GM15510 (cell line): ENCODE measurements around the gene ULBP2.

ENCODE experiments used
- POLR2A ChIP-seq: IDR thresholded peaks from 3 replicates; pipeline ENCODE4 v1.6.1; 2011; ENCODE audit warnings: borderline replicate concordance; ENCODE audit not compliant: insufficient read length; ENCODE audit errors: extremely low read depth

Gene ULBP2

DNA sequence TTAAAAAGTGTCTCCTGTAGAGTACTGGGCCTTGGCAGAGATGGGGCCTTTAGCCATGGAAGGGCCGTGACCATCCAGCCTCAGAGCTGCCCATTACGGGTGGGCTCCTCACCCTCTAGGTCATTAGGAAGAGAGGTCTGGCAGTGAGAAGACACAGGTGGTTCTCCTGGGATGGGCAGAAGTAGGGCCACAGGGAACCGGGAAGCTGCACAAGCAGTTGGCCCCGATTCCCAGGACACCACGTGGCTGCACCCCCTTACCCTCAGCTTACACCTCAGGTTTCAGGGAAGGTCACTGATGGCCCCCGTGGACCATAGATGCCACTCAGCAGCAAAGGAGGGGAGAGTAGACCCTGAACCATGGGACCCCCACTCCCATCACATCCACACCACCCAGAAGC, 20.5 kb upstream of the ULBP2 start:
- TF ChIP-seq POLR2A, result no peak

GRCh38 chr6:149922642-149923326, 19.0 kb upstream of the ULBP2 start, which contains the start of gene RAET1G:
Gene RAET1G (minus strand): TSS chr6:149923121. CDS start chr6:149923010, 111 bp downstream.
- TF ChIP-seq POLR2A, result no peak

DNA sequence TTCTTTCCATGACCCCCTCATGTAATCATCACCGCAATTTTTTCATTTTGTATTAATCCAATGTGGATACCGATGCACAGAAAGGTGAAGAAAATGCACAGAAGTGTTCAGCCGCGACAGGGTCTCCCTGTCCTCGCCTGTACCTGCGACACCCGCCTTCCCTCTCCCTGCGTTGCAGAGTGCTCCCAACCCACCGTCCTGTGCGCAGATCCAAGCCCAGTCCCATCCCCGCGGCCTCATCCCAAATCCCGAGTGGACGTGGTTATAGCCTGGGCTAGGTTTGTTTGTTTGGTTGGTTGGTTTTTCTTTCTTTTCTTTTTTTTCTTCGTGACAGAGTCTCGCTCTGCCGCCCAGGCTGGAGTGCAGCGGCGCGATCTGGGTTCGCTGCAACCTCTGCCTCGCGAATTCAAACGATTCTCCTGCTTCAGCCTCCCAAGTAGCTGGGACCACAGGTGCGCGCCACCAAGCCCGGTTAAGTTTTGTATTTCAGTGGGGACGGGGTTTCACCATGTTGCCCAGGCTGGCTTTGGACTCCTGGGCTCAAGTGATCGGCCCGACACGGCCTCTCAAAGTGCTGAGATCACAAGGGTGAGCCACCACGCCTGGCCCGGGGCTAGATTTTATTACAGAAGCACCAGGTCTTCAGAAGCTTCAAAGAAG, 18.4 kb upstream of the ULBP2 start:
- TF ChIP-seq POLR2A, result no peak

DNA sequence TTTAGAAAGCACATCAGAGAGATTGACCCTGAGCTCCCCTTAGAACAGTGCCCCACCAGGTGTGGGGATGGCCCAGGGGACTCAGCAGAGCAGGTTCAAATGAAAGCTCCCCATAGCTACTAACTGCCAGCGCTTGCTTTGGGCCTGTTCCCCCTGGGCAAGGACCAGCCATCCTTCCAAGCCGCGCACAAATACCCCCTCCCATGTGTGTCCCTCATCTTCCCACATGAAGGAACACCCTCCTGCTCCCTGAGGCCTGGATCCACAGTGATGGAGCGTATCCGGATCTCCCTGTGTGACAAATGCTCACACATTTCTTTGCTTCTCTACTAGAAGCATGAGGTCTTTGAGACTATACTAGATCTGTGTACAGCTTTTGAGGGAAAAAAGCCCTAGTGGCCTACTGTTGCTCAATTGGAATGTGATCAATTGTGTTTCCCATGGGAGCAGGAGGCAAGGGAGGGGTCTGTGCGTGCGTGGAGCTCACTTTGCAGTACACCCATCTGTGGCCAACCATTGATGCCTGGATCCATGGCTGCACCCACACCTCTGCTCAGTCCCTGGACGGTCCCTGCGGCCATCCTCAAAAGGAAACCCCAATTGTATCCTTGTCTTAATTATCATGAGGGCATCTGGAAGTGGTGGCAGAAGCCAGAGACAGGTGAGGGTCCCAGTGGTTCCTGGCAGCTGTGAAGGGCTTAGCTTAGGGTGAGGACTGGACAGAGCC, 17.4 kb upstream of the ULBP2 start:
- TF ChIP-seq POLR2A, result no peak

DNA sequence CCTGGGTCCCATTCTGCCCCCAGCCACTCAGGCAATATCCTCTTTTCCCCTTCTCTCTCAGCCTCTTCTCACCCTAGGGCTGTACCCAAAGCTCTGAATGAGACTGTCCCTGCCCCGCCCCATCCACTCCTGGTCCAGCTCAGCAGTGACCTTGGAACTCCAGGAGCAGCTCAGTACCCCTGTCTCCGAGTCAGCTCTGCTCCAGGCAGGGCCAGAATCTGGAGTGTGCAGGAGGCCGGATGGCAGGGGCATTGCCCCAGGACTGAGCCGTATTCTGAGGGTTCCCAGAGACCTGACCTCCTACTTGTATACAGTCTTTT, 16.9 kb upstream of the ULBP2 start:
- no peak for TF ChIP-seq POLR2A

DNA sequence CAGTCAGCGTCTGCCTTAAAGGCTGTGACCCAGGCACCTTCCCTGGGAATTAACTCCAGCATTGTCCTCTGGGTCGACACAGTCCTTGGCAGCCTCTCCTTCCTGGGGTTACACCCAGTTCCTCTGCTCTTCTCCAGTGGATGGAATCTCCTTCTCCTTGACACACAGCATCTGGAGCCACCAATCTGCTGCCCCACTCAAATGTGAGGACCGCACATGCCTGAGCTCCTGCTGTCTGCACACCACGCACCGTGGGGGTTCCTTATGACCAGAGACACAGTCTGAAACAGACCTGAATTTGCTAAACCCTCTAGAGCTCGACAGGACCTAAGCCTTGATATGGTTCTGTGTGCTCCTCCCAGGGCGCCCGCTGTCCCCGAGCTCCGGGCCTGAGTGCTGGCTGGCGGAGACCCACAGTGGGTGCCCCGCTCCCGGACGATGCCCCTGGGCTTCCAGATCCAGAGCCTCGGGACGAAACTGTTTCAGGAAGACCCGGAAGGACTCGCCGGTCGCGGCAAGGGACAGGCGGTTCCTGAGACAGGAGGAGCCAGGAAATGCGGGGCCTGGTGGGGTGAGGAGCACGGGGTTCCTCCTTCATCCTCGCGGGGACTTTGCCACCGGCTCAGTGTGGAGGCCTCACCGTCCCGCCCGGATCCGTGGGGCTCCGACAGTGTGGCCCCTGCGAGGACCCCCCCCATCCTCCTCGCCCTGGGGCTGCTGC, 16.4 kb upstream of the ULBP2 start:
- no peak for TF ChIP-seq POLR2A

GRCh38 chr6:149925974-149926777, 15.6 kb upstream of the ULBP2 start:
- TF ChIP-seq POLR2A, result no peak

- no peak for TF ChIP-seq POLR2A
Observed at GRCh38 chr6:149929422-149929821, 12.4 kb upstream of the ULBP2 start.

DNA sequence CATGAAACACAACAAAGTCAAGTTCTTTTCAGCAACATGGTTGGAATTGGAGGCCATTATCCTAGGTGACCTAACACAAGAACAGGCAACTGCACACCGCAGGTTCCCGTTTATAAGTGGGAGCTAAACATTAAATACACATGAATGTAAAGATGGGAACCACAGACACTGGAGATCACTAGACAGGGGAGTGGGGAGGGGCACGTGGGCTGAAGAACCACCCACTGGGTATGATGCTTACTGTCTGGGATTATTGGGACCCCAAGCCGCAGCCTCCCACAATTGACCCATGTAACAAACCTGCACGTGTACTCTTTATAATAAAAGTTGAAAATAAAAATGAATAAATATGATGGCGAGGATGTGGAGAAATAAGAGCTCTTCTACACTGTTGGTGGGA, 10.3 kb upstream of the ULBP2 start:
- TF ChIP-seq POLR2A, result no peak

DNA sequence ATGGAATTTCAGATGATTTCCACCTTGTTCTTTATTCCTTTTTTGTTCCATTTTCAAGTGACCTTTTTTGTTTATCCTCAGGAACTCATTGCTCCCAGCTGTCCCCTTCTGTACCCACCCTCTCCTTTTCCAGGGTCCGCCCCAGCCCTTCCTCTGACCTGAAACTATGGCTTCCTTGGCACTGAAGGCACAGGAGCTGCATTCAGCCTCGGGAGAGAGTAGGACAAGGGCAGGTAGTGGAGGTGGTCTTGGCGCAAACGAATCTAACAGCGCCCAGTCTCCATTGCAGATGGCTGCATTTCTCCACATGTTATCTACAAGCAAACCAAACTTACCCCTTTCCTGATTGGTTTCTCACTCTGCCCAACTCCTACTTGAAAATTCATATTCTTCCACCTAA, 8.8 kb upstream of the ULBP2 start:
- TF ChIP-seq POLR2A, result no peak

GRCh38 chr6:149933461-149933860, 8.4 kb upstream of the ULBP2 start:
- TF ChIP-seq POLR2A, result no peak

- TF ChIP-seq POLR2A, result no peak
Observed at GRCh38 chr6:149934249-149935156, 7.3 kb upstream of the ULBP2 start.

- no peak for TF ChIP-seq POLR2A
Observed at GRCh38 chr6:149935246-149935645, 6.6 kb upstream of the ULBP2 start.
